ENCODE measurements around the gene CAV1.

The CAV1 gene

DNA sequence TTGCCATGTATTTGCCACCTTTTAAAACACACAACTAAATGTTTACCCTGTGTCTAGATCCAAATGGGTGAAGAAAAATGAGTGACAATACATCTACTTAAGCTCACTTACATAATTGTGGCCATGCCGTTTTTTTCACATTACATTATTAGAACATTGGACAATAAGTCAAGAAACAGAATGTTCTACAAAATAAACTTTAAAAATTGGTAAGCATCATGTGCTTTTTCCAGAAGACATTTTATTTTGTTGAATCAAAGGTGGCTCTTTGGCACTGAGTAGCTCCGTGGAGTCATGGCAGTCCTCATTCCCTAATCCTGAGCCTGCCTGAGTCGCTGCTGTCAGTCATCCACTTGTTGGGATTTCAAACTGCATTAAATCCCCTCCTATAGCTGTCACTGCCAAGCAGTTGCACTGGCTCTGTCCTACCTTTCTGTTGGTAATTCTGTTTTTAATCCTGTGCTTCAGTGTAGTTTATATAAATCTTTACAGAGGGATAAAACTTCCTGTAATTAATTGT, 32.3 kb downstream of the CAV1 start:
- H3K4me3 ChIP-seq (ENCODE audit: low read depth, low read length) = no peak overlapping the region
- TF ChIP-seq, protein P1, sequence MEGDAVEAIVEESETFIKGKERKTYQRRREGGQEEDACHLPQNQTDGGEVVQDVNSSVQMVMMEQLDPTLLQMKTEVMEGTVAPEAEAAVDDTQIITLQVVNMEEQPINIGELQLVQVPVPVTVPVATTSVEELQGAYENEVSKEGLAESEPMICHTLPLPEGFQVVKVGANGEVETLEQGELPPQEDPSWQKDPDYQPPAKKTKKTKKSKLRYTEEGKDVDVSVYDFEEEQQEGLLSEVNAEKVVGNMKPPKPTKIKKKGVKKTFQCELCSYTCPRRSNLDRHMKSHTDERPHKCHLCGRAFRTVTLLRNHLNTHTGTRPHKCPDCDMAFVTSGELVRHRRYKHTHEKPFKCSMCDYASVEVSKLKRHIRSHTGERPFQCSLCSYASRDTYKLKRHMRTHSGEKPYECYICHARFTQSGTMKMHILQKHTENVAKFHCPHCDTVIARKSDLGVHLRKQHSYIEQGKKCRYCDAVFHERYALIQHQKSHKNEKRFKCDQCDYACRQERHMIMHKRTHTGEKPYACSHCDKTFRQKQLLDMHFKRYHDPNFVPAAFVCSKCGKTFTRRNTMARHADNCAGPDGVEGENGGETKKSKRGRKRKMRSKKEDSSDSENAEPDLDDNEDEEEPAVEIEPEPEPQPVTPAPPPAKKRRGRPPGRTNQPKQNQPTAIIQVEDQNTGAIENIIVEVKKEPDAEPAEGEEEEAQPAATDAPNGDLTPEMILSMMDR (IDR thresholded peaks at IDR 0.05; ENCODE audit: low read depth, low read length) = no peak

DNA sequence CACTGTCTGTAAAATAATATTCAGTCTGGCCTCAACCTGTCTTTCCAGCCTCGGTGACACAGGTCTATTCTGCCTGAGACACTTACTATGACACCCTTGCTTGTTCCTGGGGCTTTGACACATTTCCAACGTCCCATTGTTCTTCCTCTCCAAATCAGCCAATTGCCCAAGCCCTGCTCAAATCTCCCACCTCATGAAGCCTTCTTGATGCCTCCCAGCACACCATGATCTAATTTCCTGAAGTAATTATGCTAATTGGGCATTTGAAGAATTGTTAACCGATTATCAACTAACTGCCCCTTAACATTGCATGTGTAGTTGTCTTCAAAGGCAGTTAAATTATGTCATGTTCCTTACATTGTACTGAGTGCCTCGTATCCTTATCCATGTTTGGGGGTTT, 33.1 kb downstream of the CAV1 start:
- no peak overlapping the region for H3K4me3 ChIP-seq (ENCODE audit: low read depth, low read length)
- TF ChIP-seq, protein P1 (IDR thresholded peaks at IDR 0.05; ENCODE audit: low read depth, low read length) = no peak

DNA sequence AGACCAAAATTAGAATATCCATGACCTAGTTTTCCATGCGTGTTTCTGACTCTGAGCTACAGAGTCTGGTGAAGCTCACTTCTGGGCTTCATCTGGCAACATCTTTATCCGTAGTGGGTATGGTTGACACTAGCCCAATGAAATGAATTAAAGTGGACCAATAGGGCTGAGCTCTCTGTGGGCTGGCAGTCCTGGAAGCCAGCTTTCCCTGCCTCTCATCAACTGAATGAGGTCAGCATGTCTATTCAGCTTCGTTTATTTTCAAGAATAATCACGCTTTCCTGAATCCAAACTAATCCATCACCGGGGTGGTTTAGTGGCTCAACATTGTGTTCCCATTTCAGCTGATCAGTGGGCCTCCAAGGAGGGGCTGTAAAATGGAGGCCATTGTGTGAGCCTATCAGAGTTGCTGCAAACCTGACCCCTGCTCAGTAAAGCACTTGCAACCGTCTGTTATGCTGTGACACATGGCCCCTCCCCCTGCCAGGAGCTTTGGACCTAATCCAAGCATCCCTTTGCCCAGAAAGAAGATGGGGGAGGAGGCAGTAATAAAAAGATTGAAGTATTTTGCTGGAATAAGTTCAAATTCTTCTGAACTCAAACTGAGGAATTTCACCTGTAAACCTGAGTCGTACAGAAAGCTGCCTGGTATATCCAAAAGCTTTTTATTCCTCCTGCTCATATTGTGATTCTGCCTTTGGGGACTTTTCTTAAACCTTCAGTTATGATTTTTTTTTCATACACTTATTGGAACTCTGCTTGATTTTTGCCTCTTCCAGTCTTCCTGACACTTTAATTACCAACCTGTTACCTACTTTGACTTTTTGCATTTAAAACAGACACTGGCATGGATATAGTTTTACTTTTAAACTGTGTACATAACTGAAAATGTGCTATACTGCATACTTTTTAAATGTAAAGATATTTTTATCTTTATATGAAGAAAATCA, 35.5 kb downstream of the CAV1 start:
- no peak overlapping the region for H3K4me3 ChIP-seq (ENCODE audit: low read depth, low read length)
- TF ChIP-seq, protein P1 (IDR thresholded peaks at IDR 0.05; ENCODE audit: low read depth, low read length) = no peak

DNA sequence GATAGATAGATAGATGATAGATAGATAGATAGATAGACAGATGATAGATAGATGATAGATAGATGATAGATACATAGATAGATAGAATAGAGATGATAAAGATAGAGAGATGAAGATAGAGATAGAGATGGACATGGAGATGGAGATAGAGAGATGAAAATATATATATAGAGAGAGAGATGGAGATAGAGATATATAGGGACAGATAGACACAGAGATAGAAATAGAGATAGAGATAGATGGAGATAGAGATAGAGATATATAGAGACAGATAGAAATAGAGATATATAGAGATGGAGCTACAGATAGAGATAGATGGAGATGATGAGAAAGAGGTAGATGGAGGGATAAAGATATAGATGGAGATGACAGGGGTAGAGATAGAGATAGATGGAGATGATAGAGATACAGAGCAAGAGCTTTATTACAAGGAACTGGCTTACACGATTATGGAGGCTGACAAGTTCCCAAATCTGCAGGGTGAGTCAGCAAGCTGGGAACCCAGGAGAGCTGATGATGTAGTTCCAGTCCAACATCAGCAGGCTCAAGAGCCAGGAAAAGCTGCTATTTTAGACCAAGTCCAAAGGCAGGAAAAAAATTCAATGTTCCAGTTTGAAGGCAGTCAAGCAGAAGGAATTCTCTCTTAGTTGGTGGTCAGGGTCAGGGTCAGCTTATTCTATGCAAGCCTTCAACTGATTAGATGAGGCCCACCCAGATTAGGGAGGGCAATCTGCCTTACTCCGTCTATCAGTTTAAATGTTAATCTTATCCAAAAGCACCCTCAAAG, 37.1 kb downstream of the CAV1 start:
- H3K4me3 ChIP-seq (ENCODE audit: low read depth, low read length) = no peak overlapping the region
- TF ChIP-seq, protein P1 (IDR thresholded peaks at IDR 0.05; ENCODE audit: low read depth, low read length) = no peak

DNA sequence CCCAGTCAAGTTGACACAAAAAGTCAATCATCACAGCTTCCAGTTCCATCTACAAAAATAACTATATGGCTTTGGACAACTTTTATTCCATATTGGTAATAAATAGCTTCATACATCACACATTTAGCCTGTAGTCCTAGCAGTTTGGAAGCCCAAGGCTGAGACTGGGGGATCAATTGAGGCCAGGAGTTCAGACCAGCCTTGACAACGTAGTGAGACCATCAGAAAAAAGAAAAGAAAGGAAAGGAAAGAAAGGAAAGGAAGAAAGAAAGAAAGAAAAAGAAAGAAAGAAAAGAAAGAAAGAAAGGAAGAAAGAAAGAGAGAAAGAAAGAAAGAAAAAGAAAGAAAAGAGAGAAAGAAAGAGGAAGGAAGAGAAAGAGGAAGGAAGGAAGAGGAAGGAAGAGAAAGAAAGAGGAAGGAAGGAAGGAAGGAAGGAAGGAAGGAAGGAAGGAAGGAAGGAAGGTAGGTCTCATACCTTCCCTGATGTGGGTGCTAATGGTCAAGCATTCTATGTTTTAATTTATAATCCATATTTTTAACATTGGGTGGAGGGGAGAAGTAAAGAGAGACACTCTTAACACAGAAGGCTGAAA, 37.8 kb downstream of the CAV1 start:
- TF ChIP-seq, protein P1 (IDR thresholded peaks at IDR 0.05; ENCODE audit: low read depth, low read length) = no peak
- no peak overlapping the region for H3K4me3 ChIP-seq (ENCODE audit: low read depth, low read length)

DNA sequence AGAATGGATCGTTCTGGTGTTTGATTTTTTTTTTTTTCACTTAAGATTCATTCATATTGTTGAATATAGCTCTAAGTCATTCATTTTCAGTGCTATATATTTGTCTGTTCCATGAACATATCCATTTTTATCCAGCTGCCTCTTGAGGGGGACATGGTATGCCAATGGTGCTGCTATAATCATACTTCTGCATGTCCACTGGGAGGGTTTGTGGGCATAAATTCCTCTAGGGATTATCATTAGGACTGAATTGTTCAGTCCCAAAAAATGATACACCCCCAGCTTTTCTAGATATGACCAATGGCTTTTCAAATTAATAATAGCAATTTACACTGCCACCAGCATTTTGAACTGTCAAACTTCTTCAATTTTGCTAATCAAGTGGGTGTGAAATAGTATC, 41.1 kb downstream of the CAV1 start:
- H3K4me3 ChIP-seq (ENCODE audit: low read depth, low read length) = no peak overlapping the region
- TF ChIP-seq, protein P1 (IDR thresholded peaks at IDR 0.05; ENCODE audit: low read depth, low read length) = no peak

All from WI38 (cell line).